Esophagus muscularis mucosa (tissue), 4 donors: ENCODE results near the gene OSBPL10.

Experiments
- EP300 ChIP-seq: sonication (generic); formaldehyde crosslinking; IDR thresholded peaks from one replicate; pipeline ENCODE4 v1.6.1; 2017; ENCODE audit warnings: antibody characterized with exemption
- POLR2AphosphoS5 ChIP-seq, 2 donors: sonication (generic); formaldehyde crosslinking; IDR thresholded peaks; one replicate each; pipeline ENCODE4 v1.6.1; 2017; ENCODE audit warnings: antibody characterized with exemption in 2 of 2
- TF ChIP-seq, protein P1 (sequence below), 3 experiments: fragments of 200-600 bp in 2 of 3; fragments of 450-650 bp in 1 of 3; sonication (generic) in 2 of 3; IDR thresholded peaks; one replicate each; pipeline ENCODE4 v1.5.1; 2017 to 2019; ENCODE audit warnings: antibody characterized with exemption in 3 of 3, mild to moderate bottlenecking in 2 of 3, moderate library complexity in 1 of 3

GRCh38 chr3:31635545-31635944 lies 345.5 kb downstream of the OSBPL10 start:
- TF ChIP-seq, protein P1, sequence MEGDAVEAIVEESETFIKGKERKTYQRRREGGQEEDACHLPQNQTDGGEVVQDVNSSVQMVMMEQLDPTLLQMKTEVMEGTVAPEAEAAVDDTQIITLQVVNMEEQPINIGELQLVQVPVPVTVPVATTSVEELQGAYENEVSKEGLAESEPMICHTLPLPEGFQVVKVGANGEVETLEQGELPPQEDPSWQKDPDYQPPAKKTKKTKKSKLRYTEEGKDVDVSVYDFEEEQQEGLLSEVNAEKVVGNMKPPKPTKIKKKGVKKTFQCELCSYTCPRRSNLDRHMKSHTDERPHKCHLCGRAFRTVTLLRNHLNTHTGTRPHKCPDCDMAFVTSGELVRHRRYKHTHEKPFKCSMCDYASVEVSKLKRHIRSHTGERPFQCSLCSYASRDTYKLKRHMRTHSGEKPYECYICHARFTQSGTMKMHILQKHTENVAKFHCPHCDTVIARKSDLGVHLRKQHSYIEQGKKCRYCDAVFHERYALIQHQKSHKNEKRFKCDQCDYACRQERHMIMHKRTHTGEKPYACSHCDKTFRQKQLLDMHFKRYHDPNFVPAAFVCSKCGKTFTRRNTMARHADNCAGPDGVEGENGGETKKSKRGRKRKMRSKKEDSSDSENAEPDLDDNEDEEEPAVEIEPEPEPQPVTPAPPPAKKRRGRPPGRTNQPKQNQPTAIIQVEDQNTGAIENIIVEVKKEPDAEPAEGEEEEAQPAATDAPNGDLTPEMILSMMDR (IDR thresholded peaks at IDR 0.05) = no peak
- TF ChIP-seq POLR2AphosphoS5 (IDR thresholded peaks at IDR 0.05) (no peak), EP300 (no peak)
